Testis (tissue), 2 donors: Measurements from ENCODE around the gene SUN1.

ENCODE experiments used
- POLR2A ChIP-seq: fragments of 450-650 bp; IDR thresholded peaks from one replicate; pipeline ENCODE4 v1.6.1; 2017; ENCODE audit warnings: antibody characterized with exemption, mild to moderate bottlenecking, moderate library complexity
- TF ChIP-seq, protein P1 (sequence below), 3 experiments: fragments of 450-650 bp in 2 of 3; fragments of 200-600 bp in 1 of 3; sonication (generic) in 1 of 3; IDR thresholded peaks; one replicate each; pipeline ENCODE4 v1.5.1; 2016 to 2019; ENCODE audit warnings: antibody characterized with exemption in 3 of 3, mild to moderate bottlenecking in 2 of 3, moderate library complexity in 1 of 3

GRCh38 chr7:906776-907157 lies 74.5 kb downstream of the SUN1 start:
- TF ChIP-seq, protein P1, sequence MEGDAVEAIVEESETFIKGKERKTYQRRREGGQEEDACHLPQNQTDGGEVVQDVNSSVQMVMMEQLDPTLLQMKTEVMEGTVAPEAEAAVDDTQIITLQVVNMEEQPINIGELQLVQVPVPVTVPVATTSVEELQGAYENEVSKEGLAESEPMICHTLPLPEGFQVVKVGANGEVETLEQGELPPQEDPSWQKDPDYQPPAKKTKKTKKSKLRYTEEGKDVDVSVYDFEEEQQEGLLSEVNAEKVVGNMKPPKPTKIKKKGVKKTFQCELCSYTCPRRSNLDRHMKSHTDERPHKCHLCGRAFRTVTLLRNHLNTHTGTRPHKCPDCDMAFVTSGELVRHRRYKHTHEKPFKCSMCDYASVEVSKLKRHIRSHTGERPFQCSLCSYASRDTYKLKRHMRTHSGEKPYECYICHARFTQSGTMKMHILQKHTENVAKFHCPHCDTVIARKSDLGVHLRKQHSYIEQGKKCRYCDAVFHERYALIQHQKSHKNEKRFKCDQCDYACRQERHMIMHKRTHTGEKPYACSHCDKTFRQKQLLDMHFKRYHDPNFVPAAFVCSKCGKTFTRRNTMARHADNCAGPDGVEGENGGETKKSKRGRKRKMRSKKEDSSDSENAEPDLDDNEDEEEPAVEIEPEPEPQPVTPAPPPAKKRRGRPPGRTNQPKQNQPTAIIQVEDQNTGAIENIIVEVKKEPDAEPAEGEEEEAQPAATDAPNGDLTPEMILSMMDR (IDR thresholded peaks at IDR 0.05) = no peak
- no peak for TF ChIP-seq POLR2A
